Endothelial cell of umbilical vein (primary cell): ENCODE data around the gene GNG2.

Experiments used
- EZH2 ChIP-seq: IDR thresholded peaks from 2 replicates; pipeline ENCODE4 v1.6.1; 2012; ENCODE audit warnings: borderline replicate concordance, low read depth, mild to moderate bottlenecking, moderate library complexity, low read length, inconsistent platforms; ENCODE audit not compliant: severe bottlenecking
- GATA2 ChIP-seq: IDR thresholded peaks from 2 replicates; pipeline ENCODE4 v1.7.0; 2011; ENCODE audit warnings: low read depth, mild to moderate bottlenecking, moderate library complexity, mixed read lengths, low read length; ENCODE audit not compliant: insufficient read length, insufficient read depth
- POLR2AphosphoS5 ChIP-seq: IDR thresholded peaks from 2 replicates; pipeline ENCODE4 v1.6.1; 2012; ENCODE audit warnings: low read depth, mild to moderate bottlenecking, control low read depth, low read length, moderate library complexity; ENCODE audit not compliant: insufficient read depth
- TF ChIP-seq, protein P1 (sequence below), 2 donors: IDR thresholded peaks; 1 replicate in 1 of 2; 2 replicates in 1 of 2; pipeline ENCODE4 v1.5.1; 2011; ENCODE audit warnings: low read length in 2 of 2, mild to moderate bottlenecking in 2 of 2, moderate library complexity in 2 of 2, control low read depth in 1 of 2, inconsistent platforms in 1 of 2, low read depth in 1 of 2; ENCODE audit not compliant: insufficient read depth in 1 of 2; ENCODE audit errors: extremely low read depth in 1 of 2
- TF ChIP-seq, protein P2 (sequence below): IDR thresholded peaks from 2 replicates; pipeline ENCODE4 v1.6.1; 2011; ENCODE audit not compliant: insufficient read depth, insufficient read length

DNA sequence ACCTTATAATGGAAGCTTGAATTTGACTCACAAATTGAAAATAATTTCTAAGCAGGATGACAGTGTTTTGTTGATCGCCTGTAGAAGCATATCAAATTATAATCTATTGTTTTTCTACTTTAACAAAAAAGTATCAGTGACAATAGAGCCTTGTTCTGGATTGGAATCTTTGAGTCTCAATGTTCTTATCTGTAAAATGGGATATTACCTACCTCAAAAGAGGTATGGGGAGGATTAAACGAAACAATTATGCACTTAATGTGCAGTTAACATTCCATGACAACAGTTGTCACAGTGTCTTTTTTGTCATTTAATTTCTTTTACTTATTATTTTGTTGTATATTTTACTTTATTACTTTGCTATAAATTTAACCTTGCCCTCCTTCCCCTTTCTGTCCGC is 130.1 kb downstream of the GNG2 start:
- no peak for TF ChIP-seq GATA2
- no peak for TF ChIP-seq EZH2
- TF ChIP-seq, protein P1, sequence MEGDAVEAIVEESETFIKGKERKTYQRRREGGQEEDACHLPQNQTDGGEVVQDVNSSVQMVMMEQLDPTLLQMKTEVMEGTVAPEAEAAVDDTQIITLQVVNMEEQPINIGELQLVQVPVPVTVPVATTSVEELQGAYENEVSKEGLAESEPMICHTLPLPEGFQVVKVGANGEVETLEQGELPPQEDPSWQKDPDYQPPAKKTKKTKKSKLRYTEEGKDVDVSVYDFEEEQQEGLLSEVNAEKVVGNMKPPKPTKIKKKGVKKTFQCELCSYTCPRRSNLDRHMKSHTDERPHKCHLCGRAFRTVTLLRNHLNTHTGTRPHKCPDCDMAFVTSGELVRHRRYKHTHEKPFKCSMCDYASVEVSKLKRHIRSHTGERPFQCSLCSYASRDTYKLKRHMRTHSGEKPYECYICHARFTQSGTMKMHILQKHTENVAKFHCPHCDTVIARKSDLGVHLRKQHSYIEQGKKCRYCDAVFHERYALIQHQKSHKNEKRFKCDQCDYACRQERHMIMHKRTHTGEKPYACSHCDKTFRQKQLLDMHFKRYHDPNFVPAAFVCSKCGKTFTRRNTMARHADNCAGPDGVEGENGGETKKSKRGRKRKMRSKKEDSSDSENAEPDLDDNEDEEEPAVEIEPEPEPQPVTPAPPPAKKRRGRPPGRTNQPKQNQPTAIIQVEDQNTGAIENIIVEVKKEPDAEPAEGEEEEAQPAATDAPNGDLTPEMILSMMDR (IDR thresholded peaks at IDR 0.05; ENCODE audit: extremely low read depth in 1 of 2, insufficient read depth in 1 of 2, low read depth in 1 of 2, low read length in 2 of 2), result no peak
- TF ChIP-seq, protein P2, sequence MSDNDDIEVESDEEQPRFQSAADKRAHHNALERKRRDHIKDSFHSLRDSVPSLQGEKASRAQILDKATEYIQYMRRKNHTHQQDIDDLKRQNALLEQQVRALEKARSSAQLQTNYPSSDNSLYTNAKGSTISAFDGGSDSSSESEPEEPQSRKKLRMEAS, result no peak
- no peak for TF ChIP-seq POLR2AphosphoS5
